ENCODE results near the gene HDAC9. TPM values are rescaled to one million over a fixed set of nuclear protein-coding genes. Genes with fewer than 3 reads are reported as not detected.
"Not testable (repeated sequence)": the region's sequence is repeated elsewhere in the genome, so short reads cannot be mapped to it uniquely, and the experiment has no call there.

Gene HDAC9
- total RNA-seq, 1 donor from 2014 or later: 27.6 TPM

- Histone ChIP-seq H3K4me3 (ENCODE audit: insufficient read depth, low read depth, low read length) (no peak overlapping the region), H3K4me2 (ENCODE audit: low read length) (no peak overlapping the region), H3K9ac (ENCODE audit: low read length) (no peak overlapping the region), H3K27ac (ENCODE audit: low read depth, low read length) (no peak overlapping the region), H3K79me2 (ENCODE audit: insufficient read depth, low read length) (no peaks in the 10 kb centered on the region), H3K36me3 (ENCODE audit: insufficient read depth, low read length) (no peaks in the 10 kb centered on the region), H3K9me3 (ENCODE audit: insufficient read depth, low read depth, low read length) (no peaks in the 10 kb centered on the region), H3K27me3 (ENCODE audit: insufficient read depth, low read length) (no peaks in the 10 kb centered on the region), H3K4me1 (ENCODE audit: insufficient read depth, low read length) (peaks cover 5% of the 10 kb centered on the region), H4K20me1 (ENCODE audit: insufficient read depth, low read length) (no peaks in the 10 kb centered on the region), H2AFZ (ENCODE audit: low read depth, low read length) (no peak overlapping the region)
- TF ChIP-seq, protein P1, sequence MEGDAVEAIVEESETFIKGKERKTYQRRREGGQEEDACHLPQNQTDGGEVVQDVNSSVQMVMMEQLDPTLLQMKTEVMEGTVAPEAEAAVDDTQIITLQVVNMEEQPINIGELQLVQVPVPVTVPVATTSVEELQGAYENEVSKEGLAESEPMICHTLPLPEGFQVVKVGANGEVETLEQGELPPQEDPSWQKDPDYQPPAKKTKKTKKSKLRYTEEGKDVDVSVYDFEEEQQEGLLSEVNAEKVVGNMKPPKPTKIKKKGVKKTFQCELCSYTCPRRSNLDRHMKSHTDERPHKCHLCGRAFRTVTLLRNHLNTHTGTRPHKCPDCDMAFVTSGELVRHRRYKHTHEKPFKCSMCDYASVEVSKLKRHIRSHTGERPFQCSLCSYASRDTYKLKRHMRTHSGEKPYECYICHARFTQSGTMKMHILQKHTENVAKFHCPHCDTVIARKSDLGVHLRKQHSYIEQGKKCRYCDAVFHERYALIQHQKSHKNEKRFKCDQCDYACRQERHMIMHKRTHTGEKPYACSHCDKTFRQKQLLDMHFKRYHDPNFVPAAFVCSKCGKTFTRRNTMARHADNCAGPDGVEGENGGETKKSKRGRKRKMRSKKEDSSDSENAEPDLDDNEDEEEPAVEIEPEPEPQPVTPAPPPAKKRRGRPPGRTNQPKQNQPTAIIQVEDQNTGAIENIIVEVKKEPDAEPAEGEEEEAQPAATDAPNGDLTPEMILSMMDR (IDR thresholded peaks at IDR 0.05; ENCODE audit: insufficient read depth, low read depth, low read length): no peak
- no peak for TF ChIP-seq EZH2 (IDR thresholded peaks at IDR 0.05; ENCODE audit: insufficient read depth, low read length)
- peak; percentile 55 for DNase-seq (ENCODE audit: low read depth)
- FAIRE-seq: no peak
- Mint-ChIP-seq H3K4me3 (ENCODE audit: unreplicated experiment) (no peak overlapping the region), H3K36me3 (ENCODE audit: low read depth, unreplicated experiment) (no peaks in the 10 kb centered on the region), H3K9me3 (ENCODE audit: unreplicated experiment) (peaks cover 3% of the 10 kb centered on the region), H3K4me1 (ENCODE audit: low read depth, unreplicated experiment) (peaks cover 13% of the 10 kb centered on the region), H3K27me3 (ENCODE audit: low read depth, unreplicated experiment) (no peaks in the 10 kb centered on the region), H3K27ac (ENCODE audit: unreplicated experiment) (peak overlapping the region; percentile 10)
Measured at GRCh38 chr7:19030281-19030680, 534.7 kb downstream of the HDAC9 start.

- not testable (repeated sequence) for H4K20me1 ChIP-seq (ENCODE audit: insufficient read depth, low read length); H3K36me3 ChIP-seq (ENCODE audit: insufficient read depth, low read length); DNase-seq (ENCODE audit: low read depth); H3K4me3 ChIP-seq (ENCODE audit: insufficient read depth, low read depth, low read length); H3K9ac ChIP-seq (ENCODE audit: low read length); H3K27ac Mint-ChIP-seq (ENCODE audit: unreplicated experiment); H3K4me1 ChIP-seq (ENCODE audit: insufficient read depth, low read length); H3K27me3 Mint-ChIP-seq (ENCODE audit: low read depth, unreplicated experiment); H3K9me3 ChIP-seq (ENCODE audit: insufficient read depth, low read depth, low read length); H3K4me1 Mint-ChIP-seq (ENCODE audit: low read depth, unreplicated experiment); H3K9me3 Mint-ChIP-seq (ENCODE audit: unreplicated experiment); FAIRE-seq; H3K4me3 Mint-ChIP-seq (ENCODE audit: unreplicated experiment); H3K4me2 ChIP-seq (ENCODE audit: low read length); H3K27me3 ChIP-seq (ENCODE audit: insufficient read depth, low read length); H3K36me3 Mint-ChIP-seq (ENCODE audit: low read depth, unreplicated experiment); H3K27ac ChIP-seq (ENCODE audit: low read depth, low read length); H3K79me2 ChIP-seq (ENCODE audit: insufficient read depth, low read length); H2AFZ ChIP-seq (ENCODE audit: low read depth, low read length)
Measured at GRCh38 chr7:19032942-19033341, 537.4 kb downstream of the HDAC9 start.

GRCh38 chr7:19051767-19052375 lies 556.3 kb downstream of the HDAC9 start:
- no peaks in the 10 kb centered on the region for H3K4me1 Mint-ChIP-seq (ENCODE audit: low read depth, unreplicated experiment)
- Histone ChIP-seq H3K27ac (ENCODE audit: low read depth, low read length) (no peak overlapping the region), H3K9ac (ENCODE audit: low read length) (no peak overlapping the region), H3K4me3 (ENCODE audit: insufficient read depth, low read depth, low read length) (no peak overlapping the region), H3K4me1 (ENCODE audit: insufficient read depth, low read length) (no peaks in the 10 kb centered on the region), H3K79me2 (ENCODE audit: insufficient read depth, low read length) (no peaks in the 10 kb centered on the region), H3K9me3 (ENCODE audit: insufficient read depth, low read depth, low read length) (no peaks in the 10 kb centered on the region), H3K36me3 (ENCODE audit: insufficient read depth, low read length) (no peaks in the 10 kb centered on the region), H3K4me2 (ENCODE audit: low read length) (no peak overlapping the region), H2AFZ (ENCODE audit: low read depth, low read length) (no peak overlapping the region), H3K27me3 (ENCODE audit: insufficient read depth, low read length) (no peaks in the 10 kb centered on the region), H4K20me1 (ENCODE audit: insufficient read depth, low read length) (no peaks in the 10 kb centered on the region)
- TF ChIP-seq, protein P1 (IDR thresholded peaks at IDR 0.05; ENCODE audit: insufficient read depth, low read depth, low read length): peak; percentile 58
- no peak for TF ChIP-seq EZH2 (IDR thresholded peaks at IDR 0.05; ENCODE audit: insufficient read depth, low read length)
- H3K27me3 Mint-ChIP-seq (ENCODE audit: low read depth, unreplicated experiment): no peaks in the 10 kb centered on the region
- H3K9me3 Mint-ChIP-seq (ENCODE audit: unreplicated experiment): peaks cover 10% of the 10 kb centered on the region
- H3K27ac Mint-ChIP-seq (ENCODE audit: unreplicated experiment): no peak overlapping the region
- peak; percentile 9 for FAIRE-seq
- H3K36me3 Mint-ChIP-seq (ENCODE audit: low read depth, unreplicated experiment): no peaks in the 10 kb centered on the region
- no peak for DNase-seq (ENCODE audit: low read depth)
- H3K4me3 Mint-ChIP-seq (ENCODE audit: unreplicated experiment): no peak overlapping the region

Measured in astrocyte (in vitro differentiated cells and primary cell).